ENCODE results near the gene CFAP46. TPM values are rescaled to one million over a fixed set of nuclear protein-coding genes. Genes with fewer than 3 reads are reported as not detected.
"Not testable (repeated sequence)": the region's sequence is repeated elsewhere in the genome, so short reads cannot be mapped to it uniquely, and the experiment has no call there.

Gene CFAP46
- polyA plus RNA-seq, 3 donors from 2014 or later, result not detected

DNA sequence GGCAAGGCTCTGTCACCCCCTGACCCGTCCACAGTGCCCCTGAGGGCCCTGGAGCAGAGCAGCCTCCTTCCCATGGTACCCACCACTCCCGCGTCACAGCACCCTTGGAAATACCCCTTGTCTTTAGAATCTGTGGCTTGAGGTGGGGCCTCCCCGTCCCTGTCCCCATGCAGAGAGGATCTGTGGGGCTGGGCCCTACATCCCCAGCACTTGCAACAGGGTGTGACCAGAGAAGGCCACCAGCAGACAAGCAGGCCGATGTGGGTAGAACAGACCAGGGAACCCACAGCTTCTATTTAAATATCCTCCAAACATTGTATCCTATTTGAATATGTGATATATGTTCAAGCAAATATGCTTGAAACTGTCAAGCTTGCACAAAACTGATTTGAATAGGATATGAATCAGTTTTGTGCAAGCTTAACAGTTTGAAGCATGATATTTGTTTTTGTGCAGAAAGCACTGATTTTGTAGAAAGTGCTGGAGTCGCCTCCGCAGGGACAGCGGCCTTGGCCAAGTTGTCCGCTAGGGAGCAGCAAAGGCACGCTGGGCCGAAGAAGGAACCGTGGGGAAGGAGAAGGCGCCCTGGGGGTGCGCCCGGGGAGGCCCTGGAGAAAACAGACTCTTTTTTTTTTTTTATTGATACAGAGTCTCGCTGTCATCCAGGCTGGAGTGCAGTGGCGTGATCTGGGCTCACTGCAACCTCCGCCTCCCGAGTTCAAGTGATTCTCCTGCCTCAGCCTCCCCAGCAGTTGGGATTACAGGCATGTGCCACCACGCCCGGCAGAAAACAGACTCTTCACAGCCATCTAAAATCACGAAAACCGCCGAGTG lies 2.2 kb downstream of the CFAP46 start:
- H3K36me3 Mint-ChIP-seq, result peaks cover 0 to 3% (median 0%) of the 10 kb centered on the region in 3 donors
- no peak for DNase-seq
- H3K9me3 Mint-ChIP-seq, result peaks cover 0 to 3% (median 0%) of the 10 kb centered on the region in 6 donors
- H3K4me3 Mint-ChIP-seq, result peak overlapping the region in 1 of 5 donors; percentile 60
- peaks cover 2 to 23% (median 17%) of the 10 kb centered on the region in 3 donors for H3K27me3 Mint-ChIP-seq (ENCODE audit: low read depth in 3 of 3)
- H3K4me1 Mint-ChIP-seq, result peaks cover 2 to 6% of the 10 kb centered on the region in 2 donors
- no peak overlapping the region for H3K27ac Mint-ChIP-seq

DNA sequence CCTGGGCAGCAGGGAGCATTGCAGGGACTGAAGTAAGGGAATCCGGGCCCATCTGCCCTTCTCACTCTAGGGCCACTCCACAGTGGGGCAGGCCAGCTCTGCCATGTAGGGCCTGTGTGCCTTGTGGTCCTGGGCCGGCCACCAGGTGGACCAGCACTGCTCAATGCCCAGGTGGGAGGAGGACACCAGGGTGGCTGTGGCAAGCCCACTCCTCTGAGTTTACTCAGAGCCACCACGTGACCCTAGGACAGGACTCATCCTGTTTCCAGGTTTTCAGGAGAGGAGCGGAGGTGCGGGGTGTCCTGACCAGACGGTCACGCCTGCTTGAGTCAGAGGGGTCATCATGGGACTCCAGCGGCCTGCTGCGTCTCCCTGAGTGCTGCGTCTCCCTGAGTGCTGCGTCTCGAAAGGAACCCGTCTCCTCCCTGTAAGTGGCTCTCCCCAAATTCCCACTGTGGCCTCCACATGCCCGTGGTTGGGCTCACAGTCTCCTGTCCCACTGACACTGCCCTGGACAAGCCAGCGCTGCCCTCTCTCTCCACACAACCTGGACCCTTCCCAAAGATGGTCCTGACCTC lies 2.9 kb downstream of the CFAP46 start:
- H3K4me1 Mint-ChIP-seq, result peaks cover 2 to 6% of the 10 kb centered on the region in 2 donors

DNA sequence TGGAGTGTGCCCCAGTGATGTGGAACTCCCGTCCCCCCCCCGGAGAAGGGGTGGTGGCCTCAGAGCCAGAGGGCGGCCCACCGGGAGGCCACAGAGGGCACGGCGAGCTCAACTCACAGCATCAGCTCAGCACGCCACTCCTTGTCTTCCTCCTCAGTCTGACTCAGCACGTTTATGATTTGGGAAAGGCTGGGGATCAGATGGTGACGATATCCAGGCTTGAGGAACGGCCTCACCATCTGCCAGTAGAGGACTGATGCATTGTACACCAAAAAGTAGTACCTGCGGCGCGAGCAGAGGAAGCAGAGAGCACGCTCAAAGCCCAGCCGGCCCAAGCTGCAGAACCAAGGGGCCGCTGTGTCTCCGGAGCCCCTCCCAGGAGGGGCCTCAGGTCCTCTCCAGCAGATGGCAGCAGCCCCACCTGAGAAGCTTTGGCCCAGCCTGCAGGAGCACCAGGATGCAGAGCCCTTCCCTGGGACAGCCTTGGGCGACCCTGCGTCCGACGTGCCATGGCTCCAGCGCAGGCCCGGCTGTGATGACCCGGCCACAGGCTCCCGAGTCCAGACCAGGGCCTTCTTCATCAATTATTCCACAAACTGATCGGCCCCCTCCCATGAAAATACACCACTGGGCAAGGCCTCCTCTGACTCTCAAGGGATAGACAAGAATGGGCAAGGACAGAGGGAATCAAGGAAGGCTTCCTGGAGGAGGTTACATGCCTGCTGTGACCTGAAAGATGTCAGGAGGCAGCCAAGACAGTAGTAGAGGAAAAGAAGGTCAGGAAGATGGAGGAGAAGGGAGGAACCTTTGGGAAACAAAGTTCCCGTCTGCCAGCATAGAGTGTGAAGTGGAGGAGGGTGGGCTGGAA lies 3.7 kb downstream of the CFAP46 start:
- peaks cover 0 to 3% (median 0%) of the 10 kb centered on the region in 3 donors for H3K36me3 Mint-ChIP-seq
- DNase-seq, result no peak
- H3K4me3 Mint-ChIP-seq, result peak overlapping the region in 1 of 5 donors; percentile 12
- peaks cover 2 to 17% (median 15%) of the 10 kb centered on the region in 3 donors for H3K27me3 Mint-ChIP-seq (ENCODE audit: low read depth in 3 of 3)
- H3K9me3 Mint-ChIP-seq, result peaks cover 0 to 3% (median 0%) of the 10 kb centered on the region in 6 donors
- H3K27ac Mint-ChIP-seq, result peak overlapping the region in 1 of 6 donors; percentile 79
- H3K4me1 Mint-ChIP-seq, result peaks cover 2 to 6% of the 10 kb centered on the region in 2 donors

More for the DNA sequence above, 2.9 kb downstream of the CFAP46 start:
- H3K9me3 Mint-ChIP-seq, result peaks cover 0 to 3% (median 0%) of the 10 kb centered on the region in 6 donors
- H3K27me3 Mint-ChIP-seq (ENCODE audit: low read depth in 3 of 3), result peaks cover 2 to 20% (median 17%) of the 10 kb centered on the region in 3 donors
- H3K4me3 Mint-ChIP-seq, result no peak overlapping the region
- DNase-seq, result no peak
- peaks cover 0 to 3% (median 0%) of the 10 kb centered on the region in 3 donors for H3K36me3 Mint-ChIP-seq
- H3K27ac Mint-ChIP-seq, result no peak overlapping the region

DNA sequence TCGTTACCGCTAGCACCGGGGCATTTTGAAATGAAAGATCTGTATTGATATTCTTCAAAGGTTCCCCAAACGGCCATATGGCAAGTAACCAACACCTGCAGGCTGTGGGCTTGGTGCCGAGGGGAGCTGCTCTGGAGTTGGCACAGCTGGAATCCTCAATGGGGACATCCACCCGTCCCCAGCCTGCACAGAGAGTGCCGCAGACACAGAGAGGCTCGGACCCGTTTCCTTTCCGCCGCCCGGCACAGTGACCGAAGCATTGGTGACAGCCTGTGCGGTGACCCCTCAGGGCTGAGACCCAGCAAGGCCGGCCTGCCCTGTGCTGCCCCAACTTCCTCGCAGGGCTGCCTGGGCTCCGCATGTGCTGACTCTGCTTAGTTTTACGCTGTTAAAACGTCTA lies 4.5 kb downstream of the CFAP46 start:
- DNase-seq, result no peak
- H3K36me3 Mint-ChIP-seq, result peaks cover 0 to 3% (median 0%) of the 10 kb centered on the region in 3 donors
- H3K4me3 Mint-ChIP-seq, result no peak overlapping the region
- peaks cover 2 to 16% (median 14%) of the 10 kb centered on the region in 3 donors for H3K27me3 Mint-ChIP-seq (ENCODE audit: low read depth in 3 of 3)
- H3K27ac Mint-ChIP-seq, result no peak overlapping the region
- peaks cover 2 to 4% of the 10 kb centered on the region in 2 donors for H3K4me1 Mint-ChIP-seq
- peaks cover 0 to 3% (median 0%) of the 10 kb centered on the region in 6 donors for H3K9me3 Mint-ChIP-seq

DNA sequence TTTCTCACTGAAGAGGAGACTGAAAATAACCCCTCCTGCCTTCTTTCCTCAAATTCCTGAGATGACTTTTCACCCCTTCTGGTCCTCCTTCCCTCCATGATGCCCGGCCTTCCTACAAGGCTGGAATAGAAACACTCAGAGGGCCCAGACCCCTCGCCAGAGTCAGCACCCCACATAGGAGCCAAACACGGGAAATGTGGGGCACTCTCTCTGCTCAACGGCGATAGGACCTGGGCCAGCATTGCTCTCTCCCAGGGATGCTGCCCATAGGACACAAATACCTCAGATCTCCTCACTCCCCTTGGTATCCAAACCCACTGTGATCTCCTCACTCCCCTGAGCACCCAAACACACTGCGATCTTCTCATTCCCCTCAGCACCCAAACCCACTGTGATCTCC lies 7.4 kb downstream of the CFAP46 start:
- H3K27ac Mint-ChIP-seq, result no peak overlapping the region
- peaks cover 0 to 5% (median 4%) of the 10 kb centered on the region in 3 donors for H3K27me3 Mint-ChIP-seq (ENCODE audit: low read depth in 3 of 3)
- peaks cover 0 to 1% (median 0%) of the 10 kb centered on the region in 6 donors for H3K9me3 Mint-ChIP-seq
- no peak overlapping the region for H3K4me3 Mint-ChIP-seq
- DNase-seq, result no peak
- no peaks in the 10 kb centered on the region for H3K36me3 Mint-ChIP-seq
- H3K4me1 Mint-ChIP-seq, result no peaks in the 10 kb centered on the region

DNA sequence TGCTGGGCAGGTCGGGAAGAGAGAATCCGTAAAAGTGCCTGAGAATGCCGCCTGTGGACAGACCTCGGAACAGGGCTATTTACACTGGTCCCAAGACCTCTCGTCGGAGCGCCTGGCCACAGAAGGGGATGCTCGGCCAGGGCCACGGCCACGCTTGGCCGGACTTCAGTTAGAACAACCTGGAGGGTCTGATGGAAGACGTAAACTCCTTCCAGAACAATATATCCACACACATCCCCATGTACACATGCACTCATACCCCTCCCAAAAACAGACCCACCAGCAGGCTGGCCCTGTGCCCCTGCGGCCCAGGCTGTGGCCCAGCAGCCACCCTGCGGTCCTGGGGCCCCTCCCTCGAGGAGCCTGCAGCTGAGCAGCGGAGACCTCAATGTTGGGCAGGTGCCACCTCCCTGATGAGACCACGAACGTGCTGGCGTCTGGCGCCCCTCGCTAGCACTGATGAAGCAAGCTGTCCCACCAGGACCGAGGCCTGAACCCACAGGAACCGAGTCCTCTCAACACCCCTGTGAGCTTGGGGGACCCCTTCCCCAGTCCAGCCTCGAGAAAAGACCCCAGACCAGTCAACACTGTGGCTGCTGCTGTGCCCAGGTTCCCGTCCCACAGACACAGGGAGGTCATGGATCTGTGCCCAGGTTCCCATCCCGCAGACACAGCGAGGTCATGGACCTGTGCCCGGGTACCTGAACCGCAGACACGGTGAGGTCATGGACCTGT lies 8.9 kb downstream of the CFAP46 start:
- H3K4me1 Mint-ChIP-seq, result no peaks in the 10 kb centered on the region
- H3K27me3 Mint-ChIP-seq (ENCODE audit: low read depth in 3 of 3), result peaks cover 0 to 4% (median 0%) of the 10 kb centered on the region in 3 donors
- no peaks in the 10 kb centered on the region for H3K36me3 Mint-ChIP-seq
- H3K27ac Mint-ChIP-seq, result no peak overlapping the region
- no peaks in the 10 kb centered on the region for H3K9me3 Mint-ChIP-seq
- no peak overlapping the region for H3K4me3 Mint-ChIP-seq
- DNase-seq, result no peak

DNA sequence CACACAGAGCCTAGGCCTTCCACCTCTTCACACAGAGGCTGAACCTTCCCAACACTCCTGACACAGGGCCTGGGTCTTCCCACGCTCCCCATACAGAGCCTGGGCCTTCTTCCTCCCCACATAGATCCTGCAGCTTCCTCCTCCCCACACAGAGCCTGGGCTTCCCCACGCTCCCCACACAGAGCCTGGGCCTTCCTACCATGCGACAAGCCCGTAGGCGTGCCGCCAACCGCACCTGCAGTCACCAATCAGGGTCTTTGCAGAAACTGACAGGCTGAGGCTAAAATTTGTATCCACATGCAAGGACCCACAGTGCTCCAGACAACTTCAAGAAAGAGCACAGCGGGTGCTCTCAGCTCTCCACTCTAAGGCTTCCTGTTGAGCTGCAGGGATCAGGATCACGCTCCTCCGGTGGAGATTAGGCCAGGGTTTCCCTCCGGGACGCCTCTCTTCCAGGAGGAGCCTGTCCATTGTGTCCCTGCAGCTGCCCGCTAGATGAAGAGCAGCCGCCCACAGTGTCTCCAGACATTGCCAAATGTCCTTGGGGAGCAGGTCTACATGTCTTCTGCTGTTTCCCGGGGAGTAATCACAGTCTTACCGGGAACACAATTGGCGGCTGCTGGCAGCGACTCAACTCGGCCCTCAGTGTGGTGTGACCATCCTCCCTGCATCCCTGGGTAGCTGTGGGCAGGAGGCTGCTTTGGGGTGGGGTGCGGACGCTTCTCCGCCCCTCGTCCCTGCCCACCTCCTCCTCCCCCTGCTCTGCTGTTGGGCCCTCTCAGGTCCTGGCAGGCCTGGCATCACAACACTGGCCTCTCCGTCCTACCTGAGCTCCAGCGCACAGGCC lies 9.7 kb downstream of the CFAP46 start:
- Mint-ChIP-seq H3K9me3 (no peaks in the 10 kb centered on the region), H3K4me1 (no peaks in the 10 kb centered on the region), H3K36me3 (no peaks in the 10 kb centered on the region), H3K27me3 (ENCODE audit: low read depth in 3 of 3) (peaks cover 0 to 3% (median 0%) of the 10 kb centered on the region in 3 donors), H3K27ac (peak overlapping the region in 1 of 6 donors; percentile 75), H3K4me3 (peak overlapping the region in 1 of 5 donors; percentile 44)
- DNase-seq, result no peak

DNA sequence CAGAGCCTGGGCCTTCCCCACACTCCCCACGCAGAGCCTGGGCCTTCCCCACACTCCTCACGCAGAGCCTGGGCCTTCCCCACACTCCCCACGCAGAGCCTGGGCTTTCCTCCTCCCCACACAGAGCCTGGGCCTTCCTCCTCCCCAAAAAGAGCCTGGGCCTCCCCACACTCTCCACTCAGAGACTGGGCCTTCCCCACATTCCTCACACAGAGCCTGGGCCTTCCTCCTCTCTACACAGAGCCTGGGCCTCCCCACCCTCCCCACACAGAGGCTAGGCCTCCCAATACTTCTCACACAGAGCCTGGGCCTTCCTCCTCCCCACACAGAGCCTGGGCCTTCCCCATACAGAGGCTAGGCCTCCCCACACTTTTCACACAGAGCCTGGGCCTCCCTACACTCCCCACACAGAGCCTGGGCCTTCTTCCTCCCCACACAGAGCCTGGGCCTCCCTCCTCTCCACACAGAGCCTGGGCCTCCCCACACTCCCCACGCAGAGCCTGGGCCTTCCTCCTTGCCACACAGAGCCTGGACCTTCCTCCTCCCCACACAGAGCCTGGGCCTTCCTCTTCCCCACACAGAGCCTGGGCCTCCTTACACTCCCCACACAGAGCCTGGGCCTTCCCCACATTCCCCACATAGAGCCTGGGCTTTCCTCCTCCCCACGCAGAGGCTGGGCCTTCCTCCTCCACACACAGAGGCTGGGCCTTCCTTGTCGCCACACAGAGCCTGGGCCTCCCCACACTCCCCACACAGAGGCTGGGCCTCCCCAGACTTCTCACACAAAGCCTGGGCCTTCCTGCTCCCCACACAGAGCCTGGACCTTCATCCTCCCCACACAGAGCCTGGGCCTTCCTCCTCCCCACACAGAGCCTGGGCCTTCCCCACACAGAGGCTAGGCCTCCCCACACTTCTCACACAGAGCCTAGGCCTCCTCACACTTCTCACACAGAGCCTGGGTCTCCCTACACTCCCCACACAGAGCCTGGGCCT lies 10.8 kb downstream of the CFAP46 start:
- H3K36me3 Mint-ChIP-seq; H3K4me1 Mint-ChIP-seq; H3K4me3 Mint-ChIP-seq; DNase-seq; H3K9me3 Mint-ChIP-seq; H3K27me3 Mint-ChIP-seq (ENCODE audit: low read depth in 3 of 3): not testable (repeated sequence)
- H3K27ac Mint-ChIP-seq, result peak overlapping the region in 3 of 6 donors; percentile 35 to 69 (median 39)

DNA sequence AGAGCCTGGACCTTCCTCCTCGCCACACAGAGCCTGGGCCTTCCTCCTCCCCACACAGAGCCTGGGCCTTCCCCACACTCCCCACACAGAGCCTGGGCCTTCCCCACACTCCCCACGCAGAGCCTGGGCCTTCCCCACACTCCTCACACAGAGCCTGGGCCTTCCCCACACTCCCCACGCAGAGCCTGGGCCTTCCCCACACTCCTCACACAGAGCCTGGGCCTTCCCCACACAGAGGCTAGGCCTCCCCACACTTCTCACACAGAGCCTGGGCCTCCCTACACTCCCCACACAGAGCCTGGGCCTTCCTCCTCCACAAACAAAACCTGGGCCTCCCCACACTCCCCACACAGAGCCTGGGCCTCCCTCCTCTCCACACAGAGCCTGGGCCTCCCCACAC lies 11.7 kb downstream of the CFAP46 start:
- not testable (repeated sequence) for H3K36me3 Mint-ChIP-seq; H3K27ac Mint-ChIP-seq; H3K4me3 Mint-ChIP-seq; H3K9me3 Mint-ChIP-seq; H3K27me3 Mint-ChIP-seq (ENCODE audit: low read depth in 3 of 3); H3K4me1 Mint-ChIP-seq; DNase-seq

DNA sequence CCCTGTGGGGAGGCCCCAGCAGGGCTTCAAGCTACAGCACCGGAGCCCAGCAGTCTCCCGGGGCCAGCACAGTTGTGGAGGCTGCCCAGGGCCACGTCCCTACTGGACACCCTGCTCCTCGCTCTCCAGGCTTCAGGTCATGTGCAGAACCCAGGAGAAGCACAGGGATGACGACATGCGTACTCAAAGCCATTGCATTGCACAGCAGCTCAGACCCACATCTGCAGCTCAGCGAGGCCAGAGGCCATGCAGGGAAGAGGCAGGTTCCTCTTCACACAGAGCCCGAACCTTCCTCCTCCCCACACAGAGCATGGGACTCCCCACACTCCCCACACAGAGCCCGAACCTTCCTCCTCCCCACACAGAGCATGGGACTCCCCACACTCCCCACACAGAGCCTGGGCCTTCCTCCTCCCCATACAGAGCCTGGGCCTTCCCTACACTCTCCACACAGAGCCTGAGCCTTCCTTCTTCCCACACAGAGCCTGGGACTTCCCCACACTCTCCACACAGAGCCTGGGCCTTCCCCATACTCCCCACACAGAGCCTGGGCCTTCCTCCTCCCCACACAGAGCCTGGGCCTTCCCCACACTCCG lies 12.3 kb downstream of the CFAP46 start:
- no peak overlapping the region for H3K4me3 Mint-ChIP-seq
- H3K27me3 Mint-ChIP-seq (ENCODE audit: low read depth in 3 of 3), result no peaks in the 10 kb centered on the region
- DNase-seq, result no peak
- peak overlapping the region in 2 of 6 donors; percentile 14 to 60 for H3K27ac Mint-ChIP-seq
- H3K4me1 Mint-ChIP-seq, result no peaks in the 10 kb centered on the region
- H3K9me3 Mint-ChIP-seq, result no peaks in the 10 kb centered on the region
- no peaks in the 10 kb centered on the region for H3K36me3 Mint-ChIP-seq

DNA sequence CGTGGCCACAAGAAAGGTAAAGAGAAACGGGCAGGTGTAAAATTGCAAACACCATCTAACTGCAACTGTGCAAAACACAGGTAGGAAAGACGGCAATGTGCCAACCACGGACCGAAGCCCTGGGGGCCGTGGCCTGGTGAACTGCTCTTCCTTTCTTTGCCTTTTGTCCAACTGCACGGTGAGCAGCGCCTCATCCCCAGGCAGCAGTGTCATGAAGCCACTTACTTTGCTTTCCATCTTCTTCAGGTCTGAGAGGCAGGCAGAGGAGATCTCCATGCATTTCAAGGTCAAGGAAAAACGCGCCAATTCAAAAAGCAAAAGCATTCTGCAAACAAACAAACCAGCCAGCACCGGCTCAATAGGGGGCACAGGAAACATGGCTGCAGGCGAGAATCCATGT lies 12.9 kb downstream of the CFAP46 start:
- DNase-seq, result no peak
- H3K9me3 Mint-ChIP-seq, result no peaks in the 10 kb centered on the region
- H3K27me3 Mint-ChIP-seq (ENCODE audit: low read depth in 3 of 3), result no peaks in the 10 kb centered on the region
- no peaks in the 10 kb centered on the region for H3K4me1 Mint-ChIP-seq
- peak overlapping the region in 1 of 6 donors; percentile 34 for H3K27ac Mint-ChIP-seq
- no peak overlapping the region for H3K4me3 Mint-ChIP-seq
- no peaks in the 10 kb centered on the region for H3K36me3 Mint-ChIP-seq
